ENCODE results near the gene ICAM4. TPM values are rescaled to one million over a fixed set of nuclear protein-coding genes. Genes with fewer than 3 reads are reported as not detected.

Gene ICAM4
- total and polyA plus RNA-seq, 2 of the 8 experiments (the other 6 are each of a cell fraction or from before 2014, with no cell fraction given) = 1.5 to 4.1 TPM

DNA sequence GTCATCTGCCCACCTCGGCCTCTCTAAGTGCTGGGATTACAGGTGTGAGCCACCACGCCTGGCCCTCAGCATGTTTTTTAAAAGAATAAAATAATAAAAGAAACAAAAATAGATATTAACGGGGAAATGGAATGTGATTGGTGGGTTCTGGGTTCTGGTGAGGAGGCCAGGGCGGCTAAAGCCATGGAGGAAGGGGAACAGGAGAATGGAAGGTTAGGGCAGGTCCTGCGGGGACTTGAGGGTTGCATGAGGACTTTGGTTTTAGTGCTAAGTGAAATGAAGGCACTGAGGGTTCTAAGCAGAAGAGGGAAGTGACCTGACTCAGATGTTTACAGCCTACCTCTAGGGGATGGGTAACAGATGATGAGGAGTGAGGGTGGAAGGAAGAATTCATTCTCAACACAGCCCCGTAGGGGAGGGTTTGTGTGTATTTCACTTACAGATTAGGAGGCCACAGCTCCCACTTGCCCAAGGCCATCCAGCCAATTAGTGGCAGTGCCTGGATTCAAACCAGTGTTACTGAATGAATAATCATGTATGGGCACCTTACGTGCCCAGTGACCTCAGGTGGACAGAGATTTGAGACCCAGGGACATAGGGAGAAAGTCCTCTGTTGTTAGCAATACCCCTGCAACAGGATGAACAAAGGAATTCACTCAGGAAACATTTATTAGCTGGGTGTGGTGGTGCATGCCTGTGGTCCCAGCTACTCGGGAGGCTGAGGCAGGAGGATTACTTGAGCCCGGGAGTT lies 41.4 kb upstream of the ICAM4 start (continued):
- TF ChIP-seq CEBPB (IDR thresholded peaks at IDR 0.05; ENCODE audit: low read depth, low read length) (no peak), TEAD4 (IDR thresholded peaks at IDR 0.05; ENCODE audit: low read depth, low read length) (no peak), NRF1 (IDR thresholded peaks at IDR 0.05; ENCODE audit: low read depth, low read length) (no peak), CREB1 (IDR thresholded peaks at IDR 0.05) (no peak), FOSL1 (IDR thresholded peaks at IDR 0.05; ENCODE audit: insufficient read depth, low read depth, low read length) (no peak), ASH2L (IDR thresholded peaks at IDR 0.05; ENCODE audit: low read length) (no peak)
- TF ChIP-seq, protein P1, sequence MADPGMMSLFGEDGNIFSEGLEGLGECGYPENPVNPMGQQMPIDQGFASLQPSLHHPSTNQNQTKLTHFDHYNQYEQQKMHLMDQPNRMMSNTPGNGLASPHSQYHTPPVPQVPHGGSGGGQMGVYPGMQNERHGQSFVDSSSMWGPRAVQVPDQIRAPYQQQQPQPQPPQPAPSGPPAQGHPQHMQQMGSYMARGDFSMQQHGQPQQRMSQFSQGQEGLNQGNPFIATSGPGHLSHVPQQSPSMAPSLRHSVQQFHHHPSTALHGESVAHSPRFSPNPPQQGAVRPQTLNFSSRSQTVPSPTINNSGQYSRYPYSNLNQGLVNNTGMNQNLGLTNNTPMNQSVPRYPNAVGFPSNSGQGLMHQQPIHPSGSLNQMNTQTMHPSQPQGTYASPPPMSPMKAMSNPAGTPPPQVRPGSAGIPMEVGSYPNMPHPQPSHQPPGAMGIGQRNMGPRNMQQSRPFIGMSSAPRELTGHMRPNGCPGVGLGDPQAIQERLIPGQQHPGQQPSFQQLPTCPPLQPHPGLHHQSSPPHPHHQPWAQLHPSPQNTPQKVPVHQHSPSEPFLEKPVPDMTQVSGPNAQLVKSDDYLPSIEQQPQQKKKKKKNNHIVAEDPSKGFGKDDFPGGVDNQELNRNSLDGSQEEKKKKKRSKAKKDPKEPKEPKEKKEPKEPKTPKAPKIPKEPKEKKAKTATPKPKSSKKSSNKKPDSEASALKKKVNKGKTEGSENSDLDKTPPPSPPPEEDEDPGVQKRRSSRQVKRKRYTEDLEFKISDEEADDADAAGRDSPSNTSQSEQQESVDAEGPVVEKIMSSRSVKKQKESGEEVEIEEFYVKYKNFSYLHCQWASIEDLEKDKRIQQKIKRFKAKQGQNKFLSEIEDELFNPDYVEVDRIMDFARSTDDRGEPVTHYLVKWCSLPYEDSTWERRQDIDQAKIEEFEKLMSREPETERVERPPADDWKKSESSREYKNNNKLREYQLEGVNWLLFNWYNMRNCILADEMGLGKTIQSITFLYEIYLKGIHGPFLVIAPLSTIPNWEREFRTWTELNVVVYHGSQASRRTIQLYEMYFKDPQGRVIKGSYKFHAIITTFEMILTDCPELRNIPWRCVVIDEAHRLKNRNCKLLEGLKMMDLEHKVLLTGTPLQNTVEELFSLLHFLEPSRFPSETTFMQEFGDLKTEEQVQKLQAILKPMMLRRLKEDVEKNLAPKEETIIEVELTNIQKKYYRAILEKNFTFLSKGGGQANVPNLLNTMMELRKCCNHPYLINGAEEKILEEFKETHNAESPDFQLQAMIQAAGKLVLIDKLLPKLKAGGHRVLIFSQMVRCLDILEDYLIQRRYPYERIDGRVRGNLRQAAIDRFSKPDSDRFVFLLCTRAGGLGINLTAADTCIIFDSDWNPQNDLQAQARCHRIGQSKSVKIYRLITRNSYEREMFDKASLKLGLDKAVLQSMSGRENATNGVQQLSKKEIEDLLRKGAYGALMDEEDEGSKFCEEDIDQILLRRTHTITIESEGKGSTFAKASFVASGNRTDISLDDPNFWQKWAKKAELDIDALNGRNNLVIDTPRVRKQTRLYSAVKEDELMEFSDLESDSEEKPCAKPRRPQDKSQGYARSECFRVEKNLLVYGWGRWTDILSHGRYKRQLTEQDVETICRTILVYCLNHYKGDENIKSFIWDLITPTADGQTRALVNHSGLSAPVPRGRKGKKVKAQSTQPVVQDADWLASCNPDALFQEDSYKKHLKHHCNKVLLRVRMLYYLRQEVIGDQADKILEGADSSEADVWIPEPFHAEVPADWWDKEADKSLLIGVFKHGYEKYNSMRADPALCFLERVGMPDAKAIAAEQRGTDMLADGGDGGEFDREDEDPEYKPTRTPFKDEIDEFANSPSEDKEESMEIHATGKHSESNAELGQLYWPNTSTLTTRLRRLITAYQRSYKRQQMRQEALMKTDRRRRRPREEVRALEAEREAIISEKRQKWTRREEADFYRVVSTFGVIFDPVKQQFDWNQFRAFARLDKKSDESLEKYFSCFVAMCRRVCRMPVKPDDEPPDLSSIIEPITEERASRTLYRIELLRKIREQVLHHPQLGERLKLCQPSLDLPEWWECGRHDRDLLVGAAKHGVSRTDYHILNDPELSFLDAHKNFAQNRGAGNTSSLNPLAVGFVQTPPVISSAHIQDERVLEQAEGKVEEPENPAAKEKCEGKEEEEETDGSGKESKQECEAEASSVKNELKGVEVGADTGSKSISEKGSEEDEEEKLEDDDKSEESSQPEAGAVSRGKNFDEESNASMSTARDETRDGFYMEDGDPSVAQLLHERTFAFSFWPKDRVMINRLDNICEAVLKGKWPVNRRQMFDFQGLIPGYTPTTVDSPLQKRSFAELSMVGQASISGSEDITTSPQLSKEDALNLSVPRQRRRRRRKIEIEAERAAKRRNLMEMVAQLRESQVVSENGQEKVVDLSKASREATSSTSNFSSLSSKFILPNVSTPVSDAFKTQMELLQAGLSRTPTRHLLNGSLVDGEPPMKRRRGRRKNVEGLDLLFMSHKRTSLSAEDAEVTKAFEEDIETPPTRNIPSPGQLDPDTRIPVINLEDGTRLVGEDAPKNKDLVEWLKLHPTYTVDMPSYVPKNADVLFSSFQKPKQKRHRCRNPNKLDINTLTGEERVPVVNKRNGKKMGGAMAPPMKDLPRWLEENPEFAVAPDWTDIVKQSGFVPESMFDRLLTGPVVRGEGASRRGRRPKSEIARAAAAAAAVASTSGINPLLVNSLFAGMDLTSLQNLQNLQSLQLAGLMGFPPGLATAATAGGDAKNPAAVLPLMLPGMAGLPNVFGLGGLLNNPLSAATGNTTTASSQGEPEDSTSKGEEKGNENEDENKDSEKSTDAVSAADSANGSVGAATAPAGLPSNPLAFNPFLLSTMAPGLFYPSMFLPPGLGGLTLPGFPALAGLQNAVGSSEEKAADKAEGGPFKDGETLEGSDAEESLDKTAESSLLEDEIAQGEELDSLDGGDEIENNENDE (IDR thresholded peaks at IDR 0.05; ENCODE audit: insufficient replicate concordance, low read length) = no peak
